HFF-Myc (cell line): ENCODE results near the gene NRBF2.

Experiments used
- DNase-seq: peaks from one replicate; pipeline ENCODE4 v3.0.0-alpha.2; 2011; ENCODE audit warnings: low read depth; ENCODE audit errors: extremely low read depth
- H3K4me3 ChIP-seq: replicated peaks from 2 replicates; pipeline ENCODE4 v1.5.1; 2011; ENCODE audit warnings: low read depth, mild to moderate bottlenecking, control low read depth, low read length
- CTCF ChIP-seq: IDR thresholded peaks from 2 replicates; pipeline ENCODE4 v1.5.1; 2012; ENCODE audit warnings: mild to moderate bottlenecking, low read depth, low read length, control low read depth; ENCODE audit errors: missing control alignments

NRBF2 gene

GRCh38 chr10:63201118-63201517 is 68.0 kb downstream of the NRBF2 start:
- no peak for TF ChIP-seq CTCF
- H3K4me3 ChIP-seq: no peak overlapping the region
- DNase-seq: no peak
